ENCODE results near the gene NIPSNAP2. TPM values are rescaled to one million over a fixed set of nuclear protein-coding genes. Genes with fewer than 3 reads are reported as not detected.

The NIPSNAP2 gene
- polyA plus RNA-seq, 2 of the 4 experiments (the other 2 are of a cell fraction): 48.2 to 135 TPM

DNA sequence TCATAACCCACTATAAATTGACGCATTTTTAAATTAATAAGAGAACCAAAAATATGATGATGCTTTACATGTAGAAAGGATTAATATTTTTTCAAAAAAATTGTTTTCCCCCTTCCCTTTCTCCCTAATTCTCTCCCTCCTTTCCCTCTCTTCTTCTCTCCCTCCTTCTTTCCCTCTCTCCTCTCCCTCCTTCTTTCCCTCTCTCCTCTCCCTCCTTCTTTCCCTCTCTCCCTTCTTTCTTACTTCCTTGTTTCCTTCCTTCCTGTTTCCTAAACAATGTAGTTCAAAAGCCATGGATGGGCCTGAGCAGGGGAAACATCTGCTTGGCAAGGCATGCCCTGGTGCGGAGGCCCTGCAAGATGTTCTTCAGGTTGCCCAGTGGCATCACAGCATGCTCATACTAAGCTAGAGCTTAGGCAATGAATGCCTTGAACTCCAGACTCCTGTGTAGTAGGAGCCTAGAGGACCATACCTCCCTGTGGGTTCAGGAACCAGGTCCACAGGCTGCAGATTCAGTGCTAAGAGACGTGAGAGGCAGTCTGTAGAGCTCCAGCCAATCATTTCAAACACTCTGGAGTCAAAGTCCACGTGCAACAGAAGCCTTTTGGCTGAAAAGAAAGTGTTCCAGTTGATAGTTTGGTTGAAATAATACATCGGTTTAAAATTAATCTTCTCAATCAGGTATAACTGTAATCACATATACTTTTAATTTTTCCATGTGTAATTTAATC, 32.8 kb upstream of the NIPSNAP2 start:
- ChIA-PET POLR2A (no interaction called here), CTCF (no interaction called here)
- TF ChIP-seq, protein P1, sequence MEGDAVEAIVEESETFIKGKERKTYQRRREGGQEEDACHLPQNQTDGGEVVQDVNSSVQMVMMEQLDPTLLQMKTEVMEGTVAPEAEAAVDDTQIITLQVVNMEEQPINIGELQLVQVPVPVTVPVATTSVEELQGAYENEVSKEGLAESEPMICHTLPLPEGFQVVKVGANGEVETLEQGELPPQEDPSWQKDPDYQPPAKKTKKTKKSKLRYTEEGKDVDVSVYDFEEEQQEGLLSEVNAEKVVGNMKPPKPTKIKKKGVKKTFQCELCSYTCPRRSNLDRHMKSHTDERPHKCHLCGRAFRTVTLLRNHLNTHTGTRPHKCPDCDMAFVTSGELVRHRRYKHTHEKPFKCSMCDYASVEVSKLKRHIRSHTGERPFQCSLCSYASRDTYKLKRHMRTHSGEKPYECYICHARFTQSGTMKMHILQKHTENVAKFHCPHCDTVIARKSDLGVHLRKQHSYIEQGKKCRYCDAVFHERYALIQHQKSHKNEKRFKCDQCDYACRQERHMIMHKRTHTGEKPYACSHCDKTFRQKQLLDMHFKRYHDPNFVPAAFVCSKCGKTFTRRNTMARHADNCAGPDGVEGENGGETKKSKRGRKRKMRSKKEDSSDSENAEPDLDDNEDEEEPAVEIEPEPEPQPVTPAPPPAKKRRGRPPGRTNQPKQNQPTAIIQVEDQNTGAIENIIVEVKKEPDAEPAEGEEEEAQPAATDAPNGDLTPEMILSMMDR (IDR thresholded peaks at IDR 0.05): no peak
- TF ChIP-seq HOXB5 (CRISPR knock-in tag; IDR thresholded peaks at IDR 0.05): no peak
- no peak for TF ChIP-seq RAD21 (conservative IDR thresholded peaks at IDR 0.05 in 1 of 2, IDR thresholded peaks at IDR 0.05 in 1 of 2)
- TF ChIP-seq, protein P2, sequence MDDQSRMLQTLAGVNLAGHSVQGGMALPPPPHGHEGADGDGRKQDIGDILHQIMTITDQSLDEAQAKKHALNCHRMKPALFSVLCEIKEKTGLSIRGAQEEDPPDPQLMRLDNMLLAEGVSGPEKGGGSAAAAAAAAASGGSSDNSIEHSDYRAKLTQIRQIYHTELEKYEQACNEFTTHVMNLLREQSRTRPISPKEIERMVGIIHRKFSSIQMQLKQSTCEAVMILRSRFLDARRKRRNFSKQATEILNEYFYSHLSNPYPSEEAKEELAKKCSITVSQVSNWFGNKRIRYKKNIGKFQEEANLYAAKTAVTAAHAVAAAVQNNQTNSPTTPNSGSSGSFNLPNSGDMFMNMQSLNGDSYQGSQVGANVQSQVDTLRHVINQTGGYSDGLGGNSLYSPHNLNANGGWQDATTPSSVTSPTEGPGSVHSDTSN (IDR thresholded peaks at IDR 0.05): no peak
- TF ChIP-seq MAFK (IDR thresholded peaks at IDR 0.05; ENCODE audit: partially characterized antibody): no peak
- TF ChIP-seq EP300 (IDR thresholded peaks at IDR 0.05): no peak
- no peak for TF ChIP-seq NFE2L2 (conservative IDR thresholded peaks at IDR 0.05; ENCODE audit: low read length)
- TF ChIP-seq BHLHE40 (IDR thresholded peaks at IDR 0.05; ENCODE audit: low read depth, low read length): no peak
- no peak for TF ChIP-seq KDM5A (IDR thresholded peaks at IDR 0.05)
- TF ChIP-seq ZNF302 (CRISPR knock-in tag; IDR thresholded peaks at IDR 0.05): no peak
- TF ChIP-seq SREBF2 (IDR thresholded peaks at IDR 0.05): no peak
- TF ChIP-seq PHF8 (IDR thresholded peaks at IDR 0.05; ENCODE audit: borderline replicate concordance, low read depth): no peak
- ATAC-seq (no peak), FAIRE-seq (no peak), DNase-seq (ENCODE audit: low read depth in 1 of 2, low spot score in 1 of 2) (no peak)
- WGBS (ENCODE audit: missing lambda C conversion rate): 50% methylated on average over 5 of the region's 5 CpGs
- Histone ChIP-seq H3K4me3 (no peak overlapping the region), H3K27ac (no peak overlapping the region), H3K4me1 (no peaks in the 10 kb centered on the region), H3K4me2 (no peak overlapping the region), H3K9me3 (peaks cover 20% of the 10 kb centered on the region)

DNA sequence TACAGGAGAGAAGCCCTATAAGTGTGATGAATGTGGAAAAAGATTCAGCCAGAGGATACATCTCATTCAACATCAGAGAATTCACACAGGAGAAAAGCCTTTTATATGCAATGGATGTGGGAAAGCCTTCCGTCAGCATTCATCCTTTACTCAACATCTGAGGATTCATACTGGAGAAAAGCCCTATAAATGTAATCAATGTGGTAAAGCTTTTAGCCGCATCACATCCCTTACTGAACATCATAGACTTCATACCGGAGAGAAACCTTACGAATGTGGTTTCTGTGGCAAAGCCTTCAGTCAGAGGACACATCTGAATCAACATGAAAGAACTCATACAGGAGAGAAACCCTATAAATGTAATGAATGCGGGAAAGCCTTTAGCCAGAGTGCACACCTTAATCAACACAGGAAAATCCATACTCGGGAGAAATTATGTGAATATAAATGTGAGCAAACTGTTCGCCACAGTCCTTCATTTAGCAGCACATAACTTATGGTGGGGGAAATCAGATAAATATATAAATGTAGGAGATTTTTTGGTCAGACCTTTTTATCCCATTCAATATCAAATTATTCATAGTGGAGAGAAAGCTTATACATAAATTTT, 24.8 kb upstream of the NIPSNAP2 start:
- Histone ChIP-seq H3K4me3 (no peak overlapping the region), H3K4me2 (no peak overlapping the region), H3K27ac (no peak overlapping the region), H3K4me1 (no peaks in the 10 kb centered on the region), H3K9me3 (peaks cover 69% of the 10 kb centered on the region)
- no peak for DNase-seq (ENCODE audit: low read depth in 1 of 2, low spot score in 1 of 2)
- TF ChIP-seq, protein P3, sequence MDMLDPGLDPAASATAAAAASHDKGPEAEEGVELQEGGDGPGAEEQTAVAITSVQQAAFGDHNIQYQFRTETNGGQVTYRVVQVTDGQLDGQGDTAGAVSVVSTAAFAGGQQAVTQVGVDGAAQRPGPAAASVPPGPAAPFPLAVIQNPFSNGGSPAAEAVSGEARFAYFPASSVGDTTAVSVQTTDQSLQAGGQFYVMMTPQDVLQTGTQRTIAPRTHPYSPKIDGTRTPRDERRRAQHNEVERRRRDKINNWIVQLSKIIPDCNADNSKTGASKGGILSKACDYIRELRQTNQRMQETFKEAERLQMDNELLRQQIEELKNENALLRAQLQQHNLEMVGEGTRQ (IDR thresholded peaks at IDR 0.05): no peak
- no peak for TF ChIP-seq HOXB13 (CRISPR knock-in tag; IDR thresholded peaks at IDR 0.05; ENCODE audit: low read depth)
- no peak for TF ChIP-seq CBX2 (IDR thresholded peaks at IDR 0.05; ENCODE audit: borderline replicate concordance, low read depth)
- TF ChIP-seq FOSB (CRISPR knock-in tag; IDR thresholded peaks at IDR 0.05): no peak
- no peak for TF ChIP-seq POLR2AphosphoS2 (conservative IDR thresholded peaks at IDR 0.05; ENCODE audit: low read length)
- no peak for TF ChIP-seq ZSCAN20 (CRISPR knock-in tag; IDR thresholded peaks at IDR 0.05)
- TF ChIP-seq, protein P1 (IDR thresholded peaks at IDR 0.05): no peak
- TF ChIP-seq NFE2L2 (conservative IDR thresholded peaks at IDR 0.05; ENCODE audit: low read length): no peak
- TF ChIP-seq, protein P4, sequence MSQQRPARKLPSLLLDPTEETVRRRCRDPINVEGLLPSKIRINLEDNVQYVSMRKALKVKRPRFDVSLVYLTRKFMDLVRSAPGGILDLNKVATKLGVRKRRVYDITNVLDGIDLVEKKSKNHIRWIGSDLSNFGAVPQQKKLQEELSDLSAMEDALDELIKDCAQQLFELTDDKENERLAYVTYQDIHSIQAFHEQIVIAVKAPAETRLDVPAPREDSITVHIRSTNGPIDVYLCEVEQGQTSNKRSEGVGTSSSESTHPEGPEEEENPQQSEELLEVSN (IDR thresholded peaks at IDR 0.05; ENCODE audit: borderline replicate concordance, low read depth): no peak
- TF ChIP-seq MAFK (IDR thresholded peaks at IDR 0.05; ENCODE audit: partially characterized antibody): no peak
- TF ChIP-seq RAD21 (conservative IDR thresholded peaks at IDR 0.05 in 1 of 2, IDR thresholded peaks at IDR 0.05 in 1 of 2): no peak
- TF ChIP-seq, protein P5, sequence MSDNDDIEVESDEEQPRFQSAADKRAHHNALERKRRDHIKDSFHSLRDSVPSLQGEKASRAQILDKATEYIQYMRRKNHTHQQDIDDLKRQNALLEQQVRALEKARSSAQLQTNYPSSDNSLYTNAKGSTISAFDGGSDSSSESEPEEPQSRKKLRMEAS (IDR thresholded peaks at IDR 0.05): no peak
- no peak for TF ChIP-seq RNF2 (IDR thresholded peaks at IDR 0.05; ENCODE audit: borderline replicate concordance, low read depth)
- TF ChIP-seq, protein P2 (IDR thresholded peaks at IDR 0.05): no peak
- no peak for TF ChIP-seq ZC3H11A (IDR thresholded peaks at IDR 0.05)
- TF ChIP-seq NR3C1 (IDR thresholded peaks at IDR 0.05): no peak
- no peak for TF ChIP-seq BHLHE40 (IDR thresholded peaks at IDR 0.05; ENCODE audit: low read depth, low read length)
- TF ChIP-seq EP300 (IDR thresholded peaks at IDR 0.05): no peak
- TF ChIP-seq HEYL (CRISPR knock-in tag; IDR thresholded peaks at IDR 0.05): no peak
- TF ChIP-seq ZFP36 (IDR thresholded peaks at IDR 0.05; ENCODE audit: borderline replicate concordance, partially characterized antibody): no peak
- ATAC-seq: no peak
- POLR2A ChIA-PET: no interaction called here
- CTCF ChIA-PET: no interaction called here
- FAIRE-seq: no peak
- WGBS (ENCODE audit: missing lambda C conversion rate): 64% methylated on average over 7 of the region's 7 CpGs

Data from A549 (cell line).